ENCODE measurements around the gene OVCH2. TPM values are rescaled to one million over a fixed set of nuclear protein-coding genes. Genes with fewer than 3 reads are reported as not detected.

OVCH2 gene, protein sequence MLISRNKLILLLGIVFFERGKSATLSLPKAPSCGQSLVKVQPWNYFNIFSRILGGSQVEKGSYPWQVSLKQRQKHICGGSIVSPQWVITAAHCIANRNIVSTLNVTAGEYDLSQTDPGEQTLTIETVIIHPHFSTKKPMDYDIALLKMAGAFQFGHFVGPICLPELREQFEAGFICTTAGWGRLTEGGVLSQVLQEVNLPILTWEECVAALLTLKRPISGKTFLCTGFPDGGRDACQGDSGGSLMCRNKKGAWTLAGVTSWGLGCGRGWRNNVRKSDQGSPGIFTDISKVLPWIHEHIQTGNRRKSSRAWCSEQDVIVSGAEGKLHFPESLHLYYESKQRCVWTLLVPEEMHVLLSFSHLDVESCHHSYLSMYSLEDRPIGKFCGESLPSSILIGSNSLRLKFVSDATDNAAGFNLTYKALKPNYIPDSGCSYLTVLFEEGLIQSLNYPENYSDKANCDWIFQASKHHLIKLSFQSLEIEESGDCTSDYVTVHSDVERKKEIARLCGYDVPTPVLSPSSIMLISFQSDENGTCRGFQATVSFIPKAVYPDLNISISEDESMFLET
- 0.13 TPM in 1 of 2 replicates, not detected in the other for total RNA-seq

DNA sequence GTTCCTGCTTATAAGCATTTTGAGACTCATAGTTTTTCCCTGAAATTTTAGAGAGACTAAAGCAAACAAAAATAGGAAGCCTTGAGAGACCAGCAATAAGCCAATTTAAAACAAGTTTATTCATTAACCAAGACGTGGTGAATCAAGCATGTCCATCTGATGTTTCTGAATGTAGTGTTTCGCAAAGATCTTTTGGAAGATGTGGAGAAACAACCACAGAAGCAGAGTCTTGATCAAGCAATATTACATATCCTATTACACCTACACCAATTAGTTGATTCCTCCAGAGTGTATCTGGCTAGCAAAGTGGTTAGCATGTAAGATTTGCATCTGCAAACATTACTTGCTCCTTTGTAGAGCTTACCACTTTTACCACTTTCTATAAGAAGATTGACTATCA lies at the start of gene OVCH2:
Gene OVCH2, minus strand, starts transcription at position 101 of the 400 bp plus-strand sequence. Its CDS starts 83 bp downstream, at position 18.

DNA sequence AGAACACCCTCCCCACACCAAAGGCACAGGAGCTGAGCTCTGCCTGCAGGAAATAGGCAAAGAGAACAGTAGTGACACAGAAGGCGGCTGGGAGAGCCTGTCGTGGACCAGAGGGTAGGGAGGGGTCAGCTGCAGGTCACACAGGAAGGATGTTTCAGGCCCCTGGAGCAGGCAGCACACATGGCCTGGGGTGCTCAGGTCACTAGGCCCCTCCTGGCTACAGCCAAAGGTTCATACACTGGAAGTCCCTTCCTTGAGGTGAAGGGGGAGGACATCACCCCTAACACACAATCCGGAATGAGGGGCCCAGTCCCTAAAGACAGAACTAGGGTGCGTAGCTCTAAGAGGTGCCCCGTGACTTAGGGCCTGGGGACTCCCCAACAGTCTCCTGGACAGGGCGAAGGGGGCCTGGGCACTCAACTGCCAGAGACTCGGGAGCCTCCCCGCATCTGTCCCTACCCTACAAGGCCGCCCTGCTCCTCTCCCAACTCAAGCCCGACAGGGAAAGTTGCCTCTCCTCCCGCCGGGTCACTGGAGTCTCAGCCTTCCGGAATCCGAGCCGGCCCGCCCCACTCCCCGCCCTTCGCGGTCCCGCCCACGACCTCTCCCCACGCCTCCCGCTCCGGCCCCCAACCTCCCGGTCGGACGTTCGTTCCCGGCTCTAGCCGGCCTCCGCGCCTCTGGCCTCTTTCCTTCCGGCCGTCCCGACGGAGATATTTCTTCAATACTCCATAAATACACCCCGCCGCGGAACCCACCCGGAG lies 33.1 kb downstream of the OVCH2 start, which contains the start of gene CYB5R2:
Gene CYB5R2, minus strand, starts transcription at position 541 of the 764 bp plus-strand sequence. CDS start 675 bp downstream, outside the sequence.

Other genes with a start within 250 kb of the OVCH2 start
- 3.4 and 51.0 TPM in 2 replicates for gene OLFML1, start 221.0 kb downstream of the OVCH2 start, total RNA-seq
- 11.1 and 17.2 TPM in 2 replicates for gene PPFIBP2, start 192.5 kb downstream of the OVCH2 start, total RNA-seq
- 2.7 and 4.3 TPM in 2 replicates for gene CYB5R2, start 33.0 kb downstream of the OVCH2 start, total RNA-seq
- gene OR5P2, start 90.5 kb upstream of the OVCH2 start, total RNA-seq = not detected in 2 replicates
- not detected in 2 replicates for gene OR5P3, start 124.4 kb upstream of the OVCH2 start, total RNA-seq
- 0.03 TPM in 1 of 2 replicates, not detected in the other for gene OR10A6, start 224.8 kb upstream of the OVCH2 start, total RNA-seq
- 0.07 TPM in 1 of 2 replicates, not detected in the other for gene OR10A3, start 235.2 kb upstream of the OVCH2 start, total RNA-seq

All from smooth muscle cell of the pulmonary artery (primary cell).